GM23248 (cell line): ENCODE measurements around the gene C10orf105.

ENCODE experiments used
- EZH2 ChIP-seq: fragments of 200-600 bp; sonication (generic); IDR thresholded peaks from 2 replicates; pipeline ENCODE4 v1.6.1; 2018; ENCODE audit warnings: antibody characterized with exemption, mild to moderate bottlenecking; ENCODE audit not compliant: insufficient read depth, poor library complexity, severe bottlenecking
- EZH2phosphoT487 ChIP-seq: fragments of 200-600 bp; sonication (generic); IDR thresholded peaks from 2 replicates; pipeline ENCODE4 v1.6.1; 2018; ENCODE audit warnings: antibody characterized with exemption, moderate library complexity, mild to moderate bottlenecking, low read depth; ENCODE audit not compliant: insufficient read depth

DNA sequence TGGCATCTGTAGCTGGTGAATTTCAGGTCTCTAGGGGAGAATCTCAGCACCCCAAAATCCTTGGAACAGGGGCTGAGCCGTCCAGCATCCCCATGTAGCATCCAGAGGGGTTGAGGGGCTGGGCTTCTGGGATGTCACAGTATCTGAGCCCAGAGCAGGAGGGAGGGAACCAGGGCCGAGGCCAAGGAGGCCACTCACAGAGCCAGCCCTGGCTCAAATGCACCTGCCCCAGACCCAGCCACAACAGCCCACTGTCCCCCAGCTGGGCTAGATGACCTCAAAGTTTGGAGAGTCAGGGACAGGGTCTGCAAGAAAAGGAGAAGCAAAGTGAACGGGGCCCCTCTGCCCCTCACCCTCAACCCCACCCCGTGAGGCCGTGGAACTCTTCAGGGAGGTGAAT lies 31.4 kb upstream of the C10orf105 start:
- TF ChIP-seq EZH2 = no peak
- no peak for TF ChIP-seq EZH2phosphoT487
